Calu3 (cell line): ENCODE results near the gene GAPVD1. TPM values are rescaled to one million over a fixed set of nuclear protein-coding genes. Genes with fewer than 3 reads are reported as not detected.

Experiments used
- BruUV-seq: library from RNA; stranded (reverse); fragments of 400-500 nt; replicated peaks from 2 replicates; lab custom pipeline; 2021; lab: Mats Ljungman, UMichigan
- CTCF ChIA-PET: fragments of 300-600 bp; sonication (Branson Sonifier 250); formaldehyde crosslinking; loops from one replicate; lab custom pipeline; 2022; ENCODE audit warnings: antibody characterized with exemption; lab: Charles Lee
- DNase-seq: peaks from one replicate; pipeline ENCODE4 v3.0.0; 2022
- H3K27ac Mint-ChIP-seq: one replicate; pipeline ENCODE4 v1.8.0; 2022; ENCODE audit warnings: mixed read lengths; ENCODE audit not compliant: unreplicated experiment
- H3K27me3 Mint-ChIP-seq: one replicate; pipeline ENCODE4 v1.8.0; 2022; ENCODE audit warnings: mixed read lengths; ENCODE audit not compliant: unreplicated experiment
- H3K36me3 Mint-ChIP-seq: one replicate; pipeline ENCODE4 v1.8.0; 2022; ENCODE audit warnings: mild to moderate bottlenecking, moderate library complexity, mixed read lengths; ENCODE audit not compliant: insufficient read depth, unreplicated experiment
- H3K4me1 Mint-ChIP-seq: one replicate; pipeline ENCODE4 v1.8.0; 2022; ENCODE audit warnings: mild to moderate bottlenecking, low read depth, mixed read lengths; ENCODE audit not compliant: unreplicated experiment
- H3K4me3 Mint-ChIP-seq: one replicate; pipeline ENCODE4 v1.8.0; 2022; ENCODE audit warnings: mild to moderate bottlenecking, low read depth, moderate library complexity, mixed read lengths; ENCODE audit not compliant: unreplicated experiment
- H3K9me3 Mint-ChIP-seq: one replicate; pipeline ENCODE4 v1.8.0; 2022; ENCODE audit warnings: low read depth, mixed read lengths; ENCODE audit not compliant: unreplicated experiment
- intact Hi-C: fragments of 100-400 bp; cut with micrococcal nuclease; formaldehyde crosslinking; loops from one replicate; pipeline ENCODE4 v1.10.0; 2022; ENCODE audit not compliant: unreplicated experiment
- total RNA-seq: library from RNA; stranded (reverse); gene quantifications from 2 replicates; pipeline ENCODE4 v1.2.3, GENCODE V29; 2022
- TF ChIP-seq, protein P1 (sequence below): fragments of 200-600 bp; IDR thresholded peaks from one replicate; pipeline ENCODE4 v1.8.0; 2022; ENCODE audit warnings: antibody characterized with exemption; ENCODE audit not compliant: unreplicated experiment

Gene GAPVD1
- total RNA-seq, 1 experiment from 2014 or later: 32.6 TPM

DNA sequence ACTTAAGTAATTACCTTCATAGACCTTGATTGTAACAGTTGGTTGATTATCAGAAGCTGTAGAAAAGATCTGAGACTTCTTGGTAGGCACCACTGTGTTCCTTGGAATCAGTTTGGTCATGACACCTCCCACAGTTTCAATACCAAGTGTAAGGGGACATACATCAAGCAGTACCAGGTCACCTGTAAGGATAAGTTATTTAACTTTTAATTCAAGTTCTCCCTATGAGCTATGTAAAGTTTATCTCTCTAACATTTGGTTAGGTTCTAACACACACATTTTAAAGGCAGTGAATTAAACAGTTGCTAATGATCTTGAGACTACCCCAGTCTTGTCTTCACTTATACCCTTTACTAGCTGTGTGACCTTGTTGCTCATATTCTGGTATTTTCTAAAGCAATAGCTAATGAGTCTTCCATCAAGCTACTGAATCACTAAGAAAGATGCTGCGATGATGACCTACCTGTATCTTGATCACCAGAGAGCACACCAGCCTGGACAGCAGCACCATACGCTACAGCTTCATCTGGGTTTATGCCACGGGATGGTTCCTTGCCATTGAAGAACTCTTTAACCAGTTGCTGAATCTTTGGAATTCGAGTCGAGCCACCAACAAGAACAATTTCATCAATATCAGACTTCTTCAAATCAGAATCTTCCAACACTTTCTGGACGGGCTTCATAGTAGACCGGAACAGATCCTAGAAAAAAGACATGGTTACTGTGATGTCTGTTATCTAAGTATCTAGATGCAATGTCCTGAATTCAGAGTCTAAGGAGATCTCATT, 23.3 kb upstream of the GAPVD1 start:
- no peak for DNase-seq
- H3K36me3 Mint-ChIP-seq: peaks cover 88% of the 10 kb centered on the region
- intact Hi-C loops: loop anchor here (1.0 kb wide), 1 partner anchor 59 kb away; no protein-coding TSS in a partner anchor

DNA sequence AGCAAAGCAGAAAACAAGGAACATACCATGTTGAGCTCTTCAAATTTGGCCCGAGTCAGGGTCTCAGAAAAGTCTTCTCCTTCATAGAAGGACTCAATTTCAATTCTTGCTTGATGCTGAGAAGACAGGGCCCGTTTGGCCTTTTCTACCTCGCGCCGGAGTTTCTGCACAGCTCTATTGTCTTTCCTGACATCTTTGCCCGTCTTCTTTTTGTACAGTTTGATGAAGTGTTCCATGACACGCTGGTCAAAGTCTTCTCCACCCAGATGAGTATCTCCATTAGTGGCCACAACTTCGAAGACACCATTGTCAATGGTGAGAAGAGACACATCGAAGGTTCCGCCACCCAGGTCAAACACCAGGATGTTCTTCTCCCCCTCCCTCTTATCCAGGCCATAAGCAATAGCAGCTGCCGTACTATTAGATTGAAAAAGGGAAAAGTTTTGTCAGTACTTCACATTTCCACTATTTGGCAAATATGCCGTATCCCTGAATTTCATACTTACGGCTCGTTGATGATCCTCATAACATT, 22.6 kb upstream of the GAPVD1 start:
- H3K27ac Mint-ChIP-seq: peak overlapping the region; percentile 84
- intact Hi-C loops: loop anchor here (1.0 kb wide), 1 partner anchor 58 kb away; no protein-coding TSS in a partner anchor
- peaks cover 18% of the 10 kb centered on the region for H3K4me1 Mint-ChIP-seq
- TF ChIP-seq, protein P1, sequence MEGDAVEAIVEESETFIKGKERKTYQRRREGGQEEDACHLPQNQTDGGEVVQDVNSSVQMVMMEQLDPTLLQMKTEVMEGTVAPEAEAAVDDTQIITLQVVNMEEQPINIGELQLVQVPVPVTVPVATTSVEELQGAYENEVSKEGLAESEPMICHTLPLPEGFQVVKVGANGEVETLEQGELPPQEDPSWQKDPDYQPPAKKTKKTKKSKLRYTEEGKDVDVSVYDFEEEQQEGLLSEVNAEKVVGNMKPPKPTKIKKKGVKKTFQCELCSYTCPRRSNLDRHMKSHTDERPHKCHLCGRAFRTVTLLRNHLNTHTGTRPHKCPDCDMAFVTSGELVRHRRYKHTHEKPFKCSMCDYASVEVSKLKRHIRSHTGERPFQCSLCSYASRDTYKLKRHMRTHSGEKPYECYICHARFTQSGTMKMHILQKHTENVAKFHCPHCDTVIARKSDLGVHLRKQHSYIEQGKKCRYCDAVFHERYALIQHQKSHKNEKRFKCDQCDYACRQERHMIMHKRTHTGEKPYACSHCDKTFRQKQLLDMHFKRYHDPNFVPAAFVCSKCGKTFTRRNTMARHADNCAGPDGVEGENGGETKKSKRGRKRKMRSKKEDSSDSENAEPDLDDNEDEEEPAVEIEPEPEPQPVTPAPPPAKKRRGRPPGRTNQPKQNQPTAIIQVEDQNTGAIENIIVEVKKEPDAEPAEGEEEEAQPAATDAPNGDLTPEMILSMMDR: no peak
- H3K9me3 Mint-ChIP-seq: no peaks in the 10 kb centered on the region
- no TSS peak for BruUV-seq
- CTCF ChIA-PET: no interaction called here
- peaks cover 82% of the 10 kb centered on the region for H3K36me3 Mint-ChIP-seq
- H3K27me3 Mint-ChIP-seq: peaks cover 10% of the 10 kb centered on the region
- no peak for DNase-seq
- peak overlapping the region; percentile 85 for H3K4me3 Mint-ChIP-seq

More for the DNA sequence above, 23.3 kb upstream of the GAPVD1 start:
- H3K27ac Mint-ChIP-seq: peak overlapping the region; percentile 84
- H3K4me3 Mint-ChIP-seq: peak overlapping the region; percentile 85
- TF ChIP-seq, protein P1: no peak
- CTCF ChIA-PET: no interaction called here
- no peaks in the 10 kb centered on the region for H3K9me3 Mint-ChIP-seq
- peaks cover 18% of the 10 kb centered on the region for H3K4me1 Mint-ChIP-seq
- H3K27me3 Mint-ChIP-seq: peaks cover 10% of the 10 kb centered on the region
- BruUV-seq: no TSS peak

DNA sequence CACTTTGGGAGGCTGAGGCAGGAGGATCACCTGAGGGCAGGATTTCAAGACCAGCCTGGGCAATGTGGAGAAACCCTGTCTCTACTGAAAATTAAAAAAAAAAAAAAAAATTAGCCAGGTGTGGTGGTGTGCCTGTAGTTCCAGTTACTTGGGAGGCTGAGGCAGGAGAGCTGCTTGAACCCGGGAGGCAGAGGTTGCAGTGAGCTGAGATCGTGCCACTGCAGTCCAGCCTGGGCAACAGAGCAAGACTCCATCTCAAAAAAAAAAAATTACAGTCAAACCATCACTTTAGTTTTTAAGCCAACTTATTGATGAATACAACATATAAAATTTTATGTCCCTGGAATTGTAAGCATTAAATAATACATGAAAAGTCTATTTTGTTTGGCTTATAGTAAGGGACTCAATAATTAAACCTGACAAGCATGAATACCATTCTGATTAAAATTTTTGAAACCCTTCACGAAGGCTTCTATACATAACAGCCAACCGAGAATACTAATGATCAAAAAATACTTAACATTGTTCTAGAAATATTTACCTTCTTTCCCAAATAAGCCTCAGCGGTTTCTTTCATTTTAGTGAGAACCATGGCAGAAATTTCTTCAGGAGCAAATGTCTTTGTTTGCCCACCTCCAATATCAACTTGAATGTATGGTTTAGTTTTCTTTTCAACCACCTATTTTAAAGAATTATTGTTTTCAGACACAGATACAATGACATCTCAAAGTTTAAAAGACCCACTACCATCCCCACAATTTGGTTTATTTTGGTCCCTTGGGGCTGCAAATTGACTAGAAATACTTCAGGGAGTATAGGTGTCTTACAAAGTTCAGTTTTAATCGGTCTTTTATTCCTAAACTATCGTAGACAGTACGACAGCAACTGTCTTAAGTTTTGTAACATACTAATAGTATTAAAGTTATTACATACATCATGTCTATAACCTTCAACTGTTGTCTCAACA, 21.7 kb upstream of the GAPVD1 start:
- CTCF ChIA-PET: interaction anchor here (1.7 kb wide), 1 partner anchor 16 kb away, joined by 5 read pairs; no protein-coding TSS in a partner anchor
- intact Hi-C loops: no loop called here
- peaks cover 18% of the 10 kb centered on the region for H3K4me1 Mint-ChIP-seq
- TF ChIP-seq, protein P1: no peak
- no peak for DNase-seq
- H3K4me3 Mint-ChIP-seq: peak overlapping the region; percentile 85
- peaks cover 77% of the 10 kb centered on the region for H3K36me3 Mint-ChIP-seq
- H3K27me3 Mint-ChIP-seq: peaks cover 10% of the 10 kb centered on the region
- H3K27ac Mint-ChIP-seq: peak overlapping the region; percentile 99
- BruUV-seq: no TSS peak
- no peaks in the 10 kb centered on the region for H3K9me3 Mint-ChIP-seq

DNA sequence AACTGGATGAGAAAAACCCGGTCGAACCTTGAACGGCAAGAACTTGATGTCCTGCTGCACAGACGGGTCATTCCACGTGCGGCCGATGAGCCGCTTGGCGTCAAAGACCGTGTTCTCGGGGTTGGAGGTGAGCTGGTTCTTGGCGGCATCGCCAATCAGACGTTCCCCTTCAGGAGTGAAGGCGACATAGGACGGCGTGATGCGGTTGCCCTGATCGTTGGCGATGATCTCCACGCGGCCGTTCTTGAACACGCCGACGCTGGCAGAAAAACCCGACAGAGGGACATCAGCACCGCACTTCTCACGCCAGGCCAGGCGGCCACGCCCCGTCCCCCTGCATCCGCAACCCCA, 21.0 kb upstream of the GAPVD1 start:
- Mint-ChIP-seq H3K4me1 (peaks cover 18% of the 10 kb centered on the region), H3K9me3 (no peaks in the 10 kb centered on the region), H3K27me3 (peaks cover 10% of the 10 kb centered on the region), H3K36me3 (peaks cover 70% of the 10 kb centered on the region), H3K4me3 (peak overlapping the region; percentile 85), H3K27ac (peak overlapping the region; percentile 99)
- no TSS peak for BruUV-seq
- CTCF ChIA-PET: interaction anchor here (1.3 to 1.7 kb wide), 2 partner anchors 15 to 61 kb away, joined by 3 to 5 read pairs; no protein-coding TSS in a partner anchor
- intact Hi-C loops: no loop called here
- DNase-seq: peak; percentile 12
- TF ChIP-seq, protein P1: no peak
